HG03575 (cell line): ENCODE results near the gene RBP4.
"Not testable (repeated sequence)": the region's sequence is repeated elsewhere in the genome, so short reads cannot be mapped to it uniquely, and the experiment has no call there.

ENCODE experiments used
- ATAC-seq: cut with Tn5 transposase; IDR thresholded peaks from one replicate; pipeline ENCODE4 v1.9.1; 2021; ENCODE audit not compliant: unreplicated experiment, insufficient number of reproducible peaks, low FRiP score; ENCODE audit errors: extremely low read depth

The RBP4 gene

GRCh38 chr10:93572606-93573005 is 28.4 kb downstream of the RBP4 start:
- ATAC-seq = no peak

- no peak for ATAC-seq
Observed at GRCh38 chr10:93570383-93570782, 30.7 kb downstream of the RBP4 start.

GRCh38 chr10:93568105-93568390 is 33.0 kb downstream of the RBP4 start:
- no peak for ATAC-seq

- no peak for ATAC-seq
Observed at GRCh38 chr10:93567277-93568104, 33.5 kb downstream of the RBP4 start.

- no peak for ATAC-seq
Observed at GRCh38 chr10:93566435-93567276, 34.4 kb downstream of the RBP4 start, which contains the start of gene FFAR4. TSS of gene FFAR4 (plus strand) at chr10:93566665. CDS start at chr10:93566721, 56 bp downstream.

GRCh38 chr10:93565446-93565845 is 35.6 kb downstream of the RBP4 start:
- no peak for ATAC-seq

- ATAC-seq = no peak
Observed at GRCh38 chr10:93560541-93560940, 40.5 kb downstream of the RBP4 start.

- no peak for ATAC-seq
Observed at GRCh38 chr10:93559490-93559889, 41.5 kb downstream of the RBP4 start.

GRCh38 chr10:93554760-93555432 is 46.1 kb downstream of the RBP4 start:
- ATAC-seq = no peak

GRCh38 chr10:93554316-93554663 is 46.7 kb downstream of the RBP4 start:
- no peak for ATAC-seq

- no peak for ATAC-seq
Observed at GRCh38 chr10:93553482-93554315, 47.3 kb downstream of the RBP4 start.

- ATAC-seq = no peak
Observed at GRCh38 chr10:93552780-93553179, 48.3 kb downstream of the RBP4 start.

GRCh38 chr10:93550606-93551005 is 50.4 kb downstream of the RBP4 start:
- no peak for ATAC-seq

GRCh38 chr10:93548376-93549071 is 52.5 kb downstream of the RBP4 start:
- no peak for ATAC-seq

- ATAC-seq = no peak
Observed at GRCh38 chr10:93547522-93547921, 53.5 kb downstream of the RBP4 start.

- ATAC-seq = not testable (repeated sequence)
Observed at GRCh38 chr10:93546995-93547394, 54.0 kb downstream of the RBP4 start.

GRCh38 chr10:93542358-93542791 is 58.7 kb downstream of the RBP4 start:
- no peak for ATAC-seq
